Neural cell (in vitro differentiated cells): ENCODE measurements around the gene PDGFA. TPM values are rescaled to one million over a fixed set of nuclear protein-coding genes. Genes with fewer than 3 reads are reported as not detected.

Source experiments
- H2AFZ ChIP-seq: fragments of 200-600, 300-800 bp; sonication (generic), shearing (Covaris generic); 2 replicates; pipeline ENCODE4 v1.6.0; 2014; ENCODE audit warnings: low read depth, mild to moderate bottlenecking, antibody characterized with exemption, low read length, moderate library complexity
- H3F3A ChIP-seq: fragments of 200-600 bp; shearing (Covaris generic); 2 replicates; pipeline ENCODE4 v1.6.1; 2016; ENCODE audit warnings: mild to moderate bottlenecking, moderate library complexity, mixed read lengths, antibody characterized with exemption, low read length; ENCODE audit not compliant: insufficient read depth, poor library complexity, severe bottlenecking
- H3K27ac ChIP-seq: fragments of 200-600, 300-800 bp; sonication (generic), shearing (Covaris generic); 2 replicates; pipeline ENCODE4 v1.5.1; 2014; ENCODE audit warnings: mild to moderate bottlenecking, low read length, moderate library complexity
- H3K27me3 ChIP-seq: fragments of 300-800, 200-600 bp; sonication (generic), shearing (Covaris generic); 2 replicates; pipeline ENCODE4 v1.6.0; 2014; ENCODE audit warnings: mild to moderate bottlenecking, low read depth, low read length, moderate library complexity; ENCODE audit not compliant: insufficient read depth
- H3K36me3 ChIP-seq: fragments of 300-800, 200-600 bp; sonication (generic), shearing (Covaris generic); 2 replicates; pipeline ENCODE4 v1.5.1; 2014; ENCODE audit warnings: mild to moderate bottlenecking, antibody characterized with exemption, low read length, moderate library complexity; ENCODE audit not compliant: insufficient read depth
- H3K4me2 ChIP-seq: fragments of 300-800, 200-600 bp; sonication (generic), shearing (Covaris generic); 2 replicates; pipeline ENCODE4 v1.6.0; 2014; ENCODE audit warnings: mild to moderate bottlenecking, low read length
- H3K4me3 ChIP-seq: fragments of 300-800, 200-600 bp; sonication (generic), shearing (Covaris generic); 2 replicates; pipeline ENCODE4 v1.5.1; 2014; ENCODE audit warnings: mild to moderate bottlenecking, low read length, moderate library complexity
- H3K79me2 ChIP-seq: fragments of 200-600 bp; shearing (Covaris generic); replicated peaks from 2 replicates; pipeline ENCODE4 v1.6.0; 2014; ENCODE audit warnings: mild to moderate bottlenecking, low read length, moderate library complexity; ENCODE audit not compliant: insufficient read depth
- H3K9ac ChIP-seq: fragments of 300-800, 200-600 bp; sonication (generic), shearing (Covaris generic); 2 replicates; pipeline ENCODE4 v1.6.1; 2016; ENCODE audit warnings: mild to moderate bottlenecking, low read length, mixed read lengths
- H3K9me2 ChIP-seq: fragments of 200-600 bp; shearing (Covaris generic); 2 replicates; pipeline ENCODE4 v1.6.1; 2016; ENCODE audit warnings: mild to moderate bottlenecking, low read length, mixed read lengths; ENCODE audit not compliant: insufficient read depth
- H3K9me3 ChIP-seq: fragments of 200-600, 300-800 bp; sonication (generic), shearing (Covaris generic); 2 replicates; pipeline ENCODE4 v1.6.1; 2016; ENCODE audit warnings: mild to moderate bottlenecking, mixed run types, low read length, moderate library complexity, mixed read lengths
- H4K20me1 ChIP-seq: fragments of 200-600 bp; shearing (Covaris generic); 2 replicates; pipeline ENCODE4 v1.6.1; 2016; ENCODE audit warnings: mild to moderate bottlenecking, mixed run types; ENCODE audit not compliant: insufficient read depth
- EP300 ChIP-seq: fragments of 450-650 bp; conservative IDR thresholded peaks from 2 replicates; pipeline ENCODE4 v1.6.1; 2014; ENCODE audit warnings: antibody characterized with exemption, mild to moderate bottlenecking, moderate library complexity; ENCODE audit not compliant: poor library complexity, severe bottlenecking
- MXI1 ChIP-seq: fragments of 450-650 bp; conservative IDR thresholded peaks from 2 replicates; pipeline ENCODE4 v1.6.1; 2014; ENCODE audit warnings: antibody characterized with exemption, mild to moderate bottlenecking; ENCODE audit not compliant: poor library complexity, severe bottlenecking
- POLR2AphosphoS5 ChIP-seq: IDR thresholded peaks from 2 replicates; pipeline ENCODE4 v1.6.1; 2012
- RAD21 ChIP-seq: fragments of 450-650 bp; conservative IDR thresholded peaks from 2 replicates; pipeline ENCODE4 v1.6.1; 2014; ENCODE audit warnings: antibody characterized with exemption, mild to moderate bottlenecking, moderate library complexity
- SMC3 ChIP-seq: fragments of 450-650 bp; conservative IDR thresholded peaks from 2 replicates; pipeline ENCODE4 v1.6.1; 2014; ENCODE audit warnings: antibody characterized with exemption, mild to moderate bottlenecking, moderate library complexity; ENCODE audit not compliant: poor library complexity
- TAF1 ChIP-seq: IDR thresholded peaks from 2 replicates; pipeline ENCODE4 v1.6.1; 2012; ENCODE audit warnings: low read depth
- polyA plus RNA-seq: library from polyadenylated mRNA; depleted of rRNA; stranded (reverse); fragments of >200 nt; gene quantifications from 2 replicates; pipeline ENCODE4 v1.2.3, GENCODE V29; 2014
- TF ChIP-seq, protein P1 (sequence below): IDR thresholded peaks from 2 replicates; pipeline ENCODE4 v1.6.1; 2012; ENCODE audit warnings: borderline replicate concordance

The PDGFA gene
- polyA plus RNA-seq, 1 donor from 2014 or later = 4.1 TPM

DNA sequence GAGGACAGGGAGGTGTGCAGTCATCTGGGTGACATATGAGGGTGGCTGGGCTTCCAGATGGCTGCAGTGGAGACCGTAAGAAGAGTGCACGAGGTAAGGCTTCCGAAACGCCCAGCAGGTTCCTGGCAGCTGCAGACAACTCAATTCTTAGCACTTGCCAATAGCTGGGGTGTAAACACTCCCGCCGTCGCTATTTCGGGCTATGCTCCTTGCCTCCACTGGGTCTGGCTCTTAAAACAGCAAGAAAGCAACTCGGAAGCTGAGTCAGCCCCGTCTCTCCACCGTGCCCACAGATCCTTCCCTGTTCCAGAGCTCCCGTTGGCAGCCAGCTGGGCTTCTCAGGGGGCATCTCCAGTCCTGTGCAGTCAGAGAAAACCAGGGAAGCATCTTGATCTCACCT is 6.1 kb upstream of the PDGFA start:
- no peaks in the 10 kb centered on the region for H3K9me2 ChIP-seq
- H2AFZ ChIP-seq = no peak overlapping the region
- H3K4me3 ChIP-seq = no peak overlapping the region
- TF ChIP-seq, protein P1, sequence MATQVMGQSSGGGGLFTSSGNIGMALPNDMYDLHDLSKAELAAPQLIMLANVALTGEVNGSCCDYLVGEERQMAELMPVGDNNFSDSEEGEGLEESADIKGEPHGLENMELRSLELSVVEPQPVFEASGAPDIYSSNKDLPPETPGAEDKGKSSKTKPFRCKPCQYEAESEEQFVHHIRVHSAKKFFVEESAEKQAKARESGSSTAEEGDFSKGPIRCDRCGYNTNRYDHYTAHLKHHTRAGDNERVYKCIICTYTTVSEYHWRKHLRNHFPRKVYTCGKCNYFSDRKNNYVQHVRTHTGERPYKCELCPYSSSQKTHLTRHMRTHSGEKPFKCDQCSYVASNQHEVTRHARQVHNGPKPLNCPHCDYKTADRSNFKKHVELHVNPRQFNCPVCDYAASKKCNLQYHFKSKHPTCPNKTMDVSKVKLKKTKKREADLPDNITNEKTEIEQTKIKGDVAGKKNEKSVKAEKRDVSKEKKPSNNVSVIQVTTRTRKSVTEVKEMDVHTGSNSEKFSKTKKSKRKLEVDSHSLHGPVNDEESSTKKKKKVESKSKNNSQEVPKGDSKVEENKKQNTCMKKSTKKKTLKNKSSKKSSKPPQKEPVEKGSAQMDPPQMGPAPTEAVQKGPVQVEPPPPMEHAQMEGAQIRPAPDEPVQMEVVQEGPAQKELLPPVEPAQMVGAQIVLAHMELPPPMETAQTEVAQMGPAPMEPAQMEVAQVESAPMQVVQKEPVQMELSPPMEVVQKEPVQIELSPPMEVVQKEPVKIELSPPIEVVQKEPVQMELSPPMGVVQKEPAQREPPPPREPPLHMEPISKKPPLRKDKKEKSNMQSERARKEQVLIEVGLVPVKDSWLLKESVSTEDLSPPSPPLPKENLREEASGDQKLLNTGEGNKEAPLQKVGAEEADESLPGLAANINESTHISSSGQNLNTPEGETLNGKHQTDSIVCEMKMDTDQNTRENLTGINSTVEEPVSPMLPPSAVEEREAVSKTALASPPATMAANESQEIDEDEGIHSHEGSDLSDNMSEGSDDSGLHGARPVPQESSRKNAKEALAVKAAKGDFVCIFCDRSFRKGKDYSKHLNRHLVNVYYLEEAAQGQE = no peak
- no peak for TF ChIP-seq TAF1
- no peak for TF ChIP-seq MXI1
- no peak for TF ChIP-seq RAD21
- no peak for TF ChIP-seq SMC3
- no peak for TF ChIP-seq POLR2AphosphoS5
- no peaks in the 10 kb centered on the region for H3K9me3 ChIP-seq
- no peaks in the 10 kb centered on the region for H3K79me2 ChIP-seq
- no peaks in the 10 kb centered on the region for H4K20me1 ChIP-seq
- H3K36me3 ChIP-seq = no peaks in the 10 kb centered on the region
- H3K9ac ChIP-seq = no peak overlapping the region
- H3K27ac ChIP-seq = no peak overlapping the region
- H3F3A ChIP-seq = no peaks in the 10 kb centered on the region
- no peak overlapping the region for H3K4me2 ChIP-seq
- peaks cover 37% of the 10 kb centered on the region for H3K27me3 ChIP-seq

DNA sequence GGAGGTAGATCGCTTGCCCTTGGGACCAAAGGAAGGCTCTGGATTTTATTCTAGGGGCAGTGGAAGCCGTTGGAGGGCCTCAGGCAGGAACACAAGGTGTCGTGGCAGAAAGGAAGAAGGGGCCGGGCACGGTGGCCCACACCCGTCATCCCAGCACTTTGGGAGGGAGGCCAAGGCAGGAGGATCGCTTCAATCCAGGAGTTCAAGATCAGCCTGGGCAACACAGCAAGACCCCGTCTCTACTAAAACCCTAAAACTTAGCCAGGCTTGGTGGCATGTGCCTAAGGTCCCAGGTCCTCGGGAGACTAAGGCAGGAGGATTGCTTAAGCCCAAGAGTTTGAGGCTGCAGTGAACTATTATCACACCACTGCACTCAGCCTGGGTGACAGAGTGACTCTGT is 5.2 kb upstream of the PDGFA start:
- Histone ChIP-seq H3K9me2 (no peaks in the 10 kb centered on the region), H3F3A (no peaks in the 10 kb centered on the region), H4K20me1 (no peaks in the 10 kb centered on the region), H3K4me2 (no peak overlapping the region), H3K36me3 (no peaks in the 10 kb centered on the region), H2AFZ (no peak overlapping the region), H3K27ac (no peak overlapping the region), H3K4me3 (no peak overlapping the region), H3K9ac (no peak overlapping the region), H3K27me3 (peaks cover 47% of the 10 kb centered on the region), H3K79me2 (no peaks in the 10 kb centered on the region), H3K9me3 (no peaks in the 10 kb centered on the region)
- TF ChIP-seq RAD21 (no peak), EP300 (no peak)
- TF ChIP-seq, protein P1 = no peak
